Brain microvascular endothelial cell (primary cell): ENCODE data around the gene CST4.
"Not testable (repeated sequence)": the region's sequence is repeated elsewhere in the genome, so short reads cannot be mapped to it uniquely, and the experiment has no call there.

Experiments used
- DNase-seq: peaks from one replicate; pipeline ENCODE4 v3.0.0-alpha.2; 2020
- H3K27ac ChIP-seq: fragments of 250-450 bp; sonication (Bioruptor Pico); 2 replicates; pipeline ENCODE4 v1.5.1; 2020; ENCODE audit warnings: mild to moderate bottlenecking, moderate library complexity
- H3K27me3 ChIP-seq: fragments of 250-450 bp; sonication (Bioruptor Pico); replicated peaks from 2 replicates; pipeline ENCODE4 v1.5.1; 2020; ENCODE audit warnings: mild to moderate bottlenecking
- H3K36me3 ChIP-seq: fragments of 250-450 bp; sonication (Bioruptor Pico); replicated peaks from 2 replicates; pipeline ENCODE4 v1.5.1; 2020; ENCODE audit warnings: mild to moderate bottlenecking
- H3K4me3 ChIP-seq: 2 replicates; pipeline ENCODE4 v1.5.1; 2011; ENCODE audit warnings: low read depth, mild to moderate bottlenecking, control low read depth, low read length, moderate library complexity
- CTCF ChIP-seq: IDR thresholded peaks from 2 replicates; pipeline ENCODE4 v1.5.1; 2011; ENCODE audit warnings: low read depth, mild to moderate bottlenecking, moderate library complexity, low read length, control low read depth, inconsistent platforms; ENCODE audit errors: missing control alignments
- in situ Hi-C: cut with HindIII; loops from 2 replicates; pipeline ENCODE4 v1.10.0; 2017; ENCODE audit warnings: low sequenced_read_pairs, low pct_ligation_motif_present

The CST4 gene

GRCh38 chr20:23687986-23688385 lies 852 bp downstream of the CST4 start:
- DNase-seq: no peak
- no peaks in the 10 kb centered on the region for H3K36me3 ChIP-seq
- TF ChIP-seq CTCF: no peak
- H3K27me3 ChIP-seq: no peaks in the 10 kb centered on the region
- no peak overlapping the region for H3K4me3 ChIP-seq
- no peak overlapping the region for H3K27ac ChIP-seq
- in situ Hi-C loops: no loop called here

- H3K36me3 ChIP-seq: no peaks in the 10 kb centered on the region
- DNase-seq: no peak
- in situ Hi-C loops: no loop called here
- H3K27ac ChIP-seq: no peak overlapping the region
- TF ChIP-seq CTCF: no peak
- H3K4me3 ChIP-seq: no peak overlapping the region
- H3K27me3 ChIP-seq: no peaks in the 10 kb centered on the region
Observed at GRCh38 chr20:23686046-23686750, 2.6 kb downstream of the CST4 start.

GRCh38 chr20:23685529-23685896 lies 3.3 kb downstream of the CST4 start:
- H3K27ac ChIP-seq, H3K36me3 ChIP-seq, DNase-seq, H3K4me3 ChIP-seq, in situ Hi-C loops, H3K27me3 ChIP-seq: not testable (repeated sequence)

GRCh38 chr20:23684261-23684660 lies 4.6 kb downstream of the CST4 start:
- H3K4me3 ChIP-seq: no peak overlapping the region
- in situ Hi-C loops: no loop called here
- no peaks in the 10 kb centered on the region for H3K27me3 ChIP-seq
- no peak for TF ChIP-seq CTCF
- DNase-seq: no peak
- H3K36me3 ChIP-seq: no peaks in the 10 kb centered on the region
- no peak overlapping the region for H3K27ac ChIP-seq

GRCh38 chr20:23683807-23684206 lies 5.0 kb downstream of the CST4 start:
- TF ChIP-seq CTCF: no peak
- in situ Hi-C loops: no loop called here
- Histone ChIP-seq H3K36me3 (no peaks in the 10 kb centered on the region), H3K27ac (no peak overlapping the region), H3K4me3 (no peak overlapping the region), H3K27me3 (no peaks in the 10 kb centered on the region)
- DNase-seq: no peak

- no peaks in the 10 kb centered on the region for H3K36me3 ChIP-seq
- no peak for DNase-seq
- H3K27ac ChIP-seq: no peak overlapping the region
- no peak overlapping the region for H3K4me3 ChIP-seq
- TF ChIP-seq CTCF: no peak
- H3K27me3 ChIP-seq: no peaks in the 10 kb centered on the region
- in situ Hi-C loops: no loop called here
Observed at GRCh38 chr20:23683281-23683680, 5.6 kb downstream of the CST4 start.
